GM12878 (cell line): ENCODE results near the gene MATN4. TPM values are rescaled to one million over a fixed set of nuclear protein-coding genes. Genes with fewer than 3 reads are reported as not detected.

Source experiments
- ATAC-seq: fragments of 200-7000 bp; cut with Tn5 transposase; 3 replicates; pipeline ENCODE4 v1.9.1; 2020; ENCODE audit warnings: mild to moderate bottlenecking, moderate library complexity
- BruUV-seq: library from RNA; stranded (reverse); fragments of 400-500 nt; replicated peaks from 2 replicates; lab custom pipeline; 2021; lab: Mats Ljungman, UMichigan
- CTCF ChIA-PET: fragments of 300-600 bp; sonication (Branson Sonifier 250); formaldehyde crosslinking; extraction: SDS; loops from one replicate; lab custom pipeline; 2021; ENCODE audit warnings: inconsistent platforms; lab: Yijun Ruan, JAX
- POLR2A ChIA-PET: fragments of 350-600 bp; formaldehyde crosslinking; extraction: SDS; loops from one replicate; lab custom pipeline; 2021; ENCODE audit warnings: inconsistent platforms; lab: Charles Lee
- RAD21 ChIA-PET: fragments of 300-600 bp; sonication (Branson Sonifier 250); formaldehyde crosslinking; loops from one replicate; lab custom pipeline; 2023; ENCODE audit warnings: antibody characterized with exemption; ENCODE audit not compliant: unreplicated experiment; lab: Charles Lee
- SMC1A ChIA-PET: fragments of 300-600 bp; sonication (Branson Sonifier 250); formaldehyde crosslinking; loops from one replicate; lab custom pipeline; 2023; ENCODE audit not compliant: unreplicated experiment, uncharacterized antibody; lab: Charles Lee
- DNase-seq: peaks from one replicate; pipeline ENCODE4 v3.0.0-alpha.2; 2011; ENCODE audit warnings: low read depth, low spot score
- FAIRE-seq: peaks from 3 replicates; lab custom pipeline; 2011; peaks lifted over from hg19 to GRCh38; lab: Jason Lieb, UNC
- H2AFZ ChIP-seq: 2 replicates; pipeline ENCODE4 v1.6.0; 2011; ENCODE audit warnings: low read depth, low read length, control low read depth; ENCODE audit not compliant: control insufficient read depth
- H3K27ac ChIP-seq: 2 replicates; pipeline ENCODE4 v1.5.1; 2011; ENCODE audit warnings: control low read depth; ENCODE audit not compliant: control insufficient read depth, insufficient read depth
- H3K27me3 ChIP-seq, 2 experiments: replicated peaks in 1 of 2; 2 replicates each; pipeline versions ENCODE4 v1.6.0 to v1.6.1; 2011; ENCODE audit warnings: low read length in 1 of 2; ENCODE audit not compliant: control insufficient read depth in 2 of 2, insufficient read depth in 2 of 2
- H3K36me3 ChIP-seq, 2 experiments: 2 replicates each; pipeline ENCODE4 v1.5.1; 2011; ENCODE audit warnings: low read length in 1 of 2; ENCODE audit not compliant: control insufficient read depth in 2 of 2, insufficient read depth in 2 of 2
- H3K4me1 ChIP-seq: 2 replicates; pipeline ENCODE4 v1.6.1; 2011; ENCODE audit warnings: mild to moderate bottlenecking, low read length, moderate library complexity, mixed read lengths; ENCODE audit not compliant: control insufficient read depth, insufficient read depth
- H3K4me2 ChIP-seq: 2 replicates; pipeline ENCODE4 v1.6.0; 2011; ENCODE audit warnings: control low read depth; ENCODE audit not compliant: control insufficient read depth, insufficient read depth
- H3K4me3 ChIP-seq: fragments of 200-600 bp; sonication (generic); 2 replicates; pipeline ENCODE4 v1.5.1; 2016
- H3K79me2 ChIP-seq: 2 replicates; pipeline ENCODE4 v1.6.0; 2011; ENCODE audit warnings: low read length; ENCODE audit not compliant: control insufficient read depth, insufficient read depth
- H3K9ac ChIP-seq: 2 replicates; pipeline ENCODE4 v1.8.0; 2011; ENCODE audit warnings: low read length, control low read depth, mixed read lengths; ENCODE audit not compliant: control insufficient read depth, insufficient read depth
- H3K9me3 ChIP-seq: replicated peaks from 3 replicates; pipeline ENCODE4 v1.5.1; 2011; ENCODE audit warnings: mild to moderate bottlenecking, low read length; ENCODE audit not compliant: control insufficient read depth, insufficient read depth
- H4K20me1 ChIP-seq: 2 replicates; pipeline ENCODE4 v1.6.0; 2011; ENCODE audit not compliant: control insufficient read depth, insufficient read depth
- BACH1 ChIP-seq: fragments of 450-650 bp; IDR thresholded peaks from 2 replicates; pipeline ENCODE4 v1.6.1; 2017; ENCODE audit warnings: mild to moderate bottlenecking, borderline replicate concordance
- BHLHE40 ChIP-seq, 2 experiments: fragments of 450-650 bp in 1 of 2; IDR thresholded peaks; 2 replicates each; pipeline ENCODE4 v1.6.1; 2011 to 2017; ENCODE audit warnings: low read depth in 2 of 2, borderline replicate concordance in 1 of 2, improper control_type of control experiment in 1 of 2, low read length in 1 of 2, mild to moderate bottlenecking in 1 of 2
- E4F1 ChIP-seq: fragments of 450-650 bp; IDR thresholded peaks from 2 replicates; pipeline ENCODE4 v1.6.1; 2018; ENCODE audit warnings: borderline replicate concordance, mild to moderate bottlenecking; ENCODE audit not compliant: partially characterized antibody
- FOS ChIP-seq: IDR thresholded peaks from 3 replicates; pipeline ENCODE4 v1.6.1; 2011; ENCODE audit warnings: borderline replicate concordance; ENCODE audit not compliant: insufficient read length; ENCODE audit errors: extremely low read depth
- IKZF1 ChIP-seq: fragments of 450-650 bp; conservative IDR thresholded peaks from 2 replicates; pipeline ENCODE4 v1.6.1; 2017; ENCODE audit warnings: antibody characterized with exemption, mild to moderate bottlenecking
- IRF4 ChIP-seq: IDR thresholded peaks from 2 replicates; pipeline ENCODE4 v1.6.1; 2011; ENCODE audit warnings: low read depth, low read length
- MLLT1 ChIP-seq: fragments of 450-650 bp; IDR thresholded peaks from 2 replicates; pipeline ENCODE4 v1.6.1; 2016; ENCODE audit warnings: mild to moderate bottlenecking
- NBN ChIP-seq: fragments of 450-650 bp; IDR thresholded peaks from 2 replicates; pipeline ENCODE4 v1.6.1; 2016
- NFXL1 ChIP-seq: fragments of 450-650 bp; IDR thresholded peaks from 2 replicates; pipeline ENCODE4 v1.6.1; 2017; ENCODE audit warnings: antibody characterized with exemption, mild to moderate bottlenecking, borderline replicate concordance
- NFYA ChIP-seq: IDR thresholded peaks from 2 replicates; pipeline ENCODE4 v1.6.1; 2011; ENCODE audit warnings: low read depth, mild to moderate bottlenecking, low read length, improper control_type of control experiment, borderline replicate concordance
- NFYB ChIP-seq: IDR thresholded peaks from 2 replicates; pipeline ENCODE4 v1.6.1; 2011; ENCODE audit warnings: low read depth, mild to moderate bottlenecking, low read length, improper control_type of control experiment, moderate library complexity; ENCODE audit not compliant: insufficient read depth
- RAD51 ChIP-seq: fragments of 450-650 bp; IDR thresholded peaks from 2 replicates; pipeline ENCODE4 v1.6.1; 2016; ENCODE audit warnings: moderate library complexity, mild to moderate bottlenecking, inconsistent platforms
- SMAD1 ChIP-seq: fragments of 450-650 bp; IDR thresholded peaks from 2 replicates; pipeline ENCODE4 v1.6.1; 2018; ENCODE audit warnings: mild to moderate bottlenecking, low read depth; ENCODE audit not compliant: partially characterized antibody
- SMC3 ChIP-seq: IDR thresholded peaks from 2 replicates; pipeline ENCODE4 v1.6.1; 2011; ENCODE audit warnings: low read length, improper control_type of control experiment, borderline replicate concordance
- SUPT20H ChIP-seq: IDR thresholded peaks from 2 replicates; pipeline ENCODE4 v1.6.1; 2011; ENCODE audit warnings: low read depth, mild to moderate bottlenecking, low read length, moderate library complexity, borderline replicate concordance; ENCODE audit not compliant: control insufficient read depth
- TBL1XR1 ChIP-seq: IDR thresholded peaks from 2 replicates; pipeline ENCODE4 v1.6.1; 2012; ENCODE audit warnings: low read depth, low read length, improper control_type of control experiment
- TCF12 ChIP-seq: IDR thresholded peaks from 2 replicates; pipeline ENCODE4 v1.6.1; 2011; ENCODE audit warnings: low read depth, mild to moderate bottlenecking, low read length
- WRNIP1 ChIP-seq: IDR thresholded peaks from 2 replicates; pipeline ENCODE4 v1.6.1; 2011; ENCODE audit warnings: low read depth, low read length, improper control_type of control experiment, borderline replicate concordance
- YY1 ChIP-seq: IDR thresholded peaks from 2 replicates; pipeline ENCODE4 v1.6.1; 2011; ENCODE audit warnings: low read depth, mild to moderate bottlenecking, low read length
- WGBS: methylation state at CpG from one replicate; pipeline ENCODE4 v1.1.6; 2016; ENCODE audit warnings: low lambda C conversion rate; ENCODE audit not compliant: insufficient replicate concordance, insufficient coverage; ENCODE audit errors: missing lambda C conversion rate; 5-methylcytosine and 5-hydroxymethylcytosine counted together
- in situ Hi-C: fragments of 300-500 bp; cut with MboI; formaldehyde crosslinking; loops from 9 replicates; pipeline ENCODE4 v1.14.3; 2018; ENCODE audit warnings: mixed read lengths
- intact Hi-C: fragments of 100-400 bp; cut with micrococcal nuclease; formaldehyde crosslinking; loops from one replicate; pipeline ENCODE4 v1.14.2; 2022; ENCODE audit not compliant: unreplicated experiment
- polyA plus RNA-seq, 11 experiments: library from polyadenylated mRNA; depleted of rRNA in 4 of 11; unstranded in 6 of 11; stranded (reverse) in 5 of 11; fragments of >200 nt; fragmentation: Nextera tagmentation in 4 of 11; fragmentation: Illumina TruSeq in 1 of 11; extraction: Ambion mirVana in 4 of 11; extraction: Trizol in 1 of 11; gene quantifications; 1 replicate in 1 of 11; 2 replicates in 10 of 11; pipeline versions ENCODE4 v1.2.1 to v1.2.3, GENCODE V29; 2011 to 2016; ENCODE audit warnings: inconsistent platforms in 2 of 11, missing spikeins in 2 of 11, low read depth in 1 of 11
- total RNA-seq, 4 experiments: library from RNA; depleted of rRNA in 3 of 4; stranded (reverse); fragments of >200 nt in 3 of 4; fragmentation: Illumina TruSeq in 1 of 4; extraction: Trizol in 1 of 4; gene quantifications; 2 replicates each; pipeline versions ENCODE4 v1.2.1 to v1.2.3, GENCODE V29; 2013 to 2021

Gene MATN4
- total and polyA plus RNA-seq, 10 of the 15 experiments (the other 5 are each of a cell fraction or from before 2014, with no cell fraction given): 0.10 to 0.15 TPM; not detected in 8

GRCh38 chr20:45306431-45306982 is 1.6 kb downstream of the MATN4 start, which contains the start of gene RBPJL:
RBPJL (plus strand) TSS chr20:45306840; CDS start chr20:45306923, 83 bp downstream.
- Histone ChIP-seq H3K9ac (no peak within 1 kb of the TSS), H4K20me1 (no peaks in the 10 kb centered on the region), H3K79me2 (no peaks in the 10 kb centered on the region), H3K4me1 (peaks cover 6% of the 10 kb centered on the region; the same call in 1 of the 2 replicates), H2AFZ (no peak within 1 kb of the TSS), H3K27me3 (peaks cover 0 to 11% of the 10 kb centered on the region in 2 experiments; a peak in 1 of 4 replicates), H3K4me2 (no peak within 1 kb of the TSS), H3K36me3 (no peaks in the 10 kb centered on the region), H3K4me3 (no peak within 1 kb of the TSS), H3K27ac (no peak within 1 kb of the TSS), H3K9me3 (no peaks in the 10 kb centered on the region)
- no TSS peak for BruUV-seq
- POLR2A ChIA-PET: no interaction called here
- no peak for DNase-seq
- SMC1A ChIA-PET: no interaction called here
- intact Hi-C loops: no loop called here
- in situ Hi-C loops: no loop called here
- RAD21 ChIA-PET: no interaction called here
- peak; percentile 64 for ATAC-seq
- CTCF ChIA-PET: interaction anchor here (1.2 kb wide), 1 partner anchor 464 kb away, joined by 3 read pairs; no protein-coding TSS in a partner anchor
- FAIRE-seq: no peak
- WGBS: 19% methylated on average over 41 of the region's 41 CpGs
- TF ChIP-seq RAD51 (no peak), SMAD1 (no peak), NFXL1 (no peak), SUPT20H (no peak), IKZF1 (no peak), YY1 (0 out of 2 replicates have a peak, but pooled peaks have one; percentile 46), NFYB (no peak), IRF4 (no peak), BACH1 (no peak), WRNIP1 (no peak), SMC3 (peak; percentile 37; the same call in 1 of the 2 replicates), E4F1 (no peak), MLLT1 (no peak), NBN (no peak), TBL1XR1 (no peak), FOS (no peak), BHLHE40 (IDR thresholded peaks at IDR 0.05; ENCODE audit: borderline replicate concordance in 1 of 2, low read depth in 2 of 2, low read length in 1 of 2) (peak in 1 of 2 experiments; percentile 52; a peak in 1 of 4 replicates), NFYA (no peak), TCF12 (0 out of 2 replicates have a peak, but pooled peaks have one; percentile 19)
